Mesodermal cell (in vitro differentiated cells): ENCODE data around the gene DHX15.

Experiments used
- H3K27ac ChIP-seq: 2 replicates; pipeline ENCODE4 v1.7.0; 2013; ENCODE audit warnings: mild to moderate bottlenecking, low read depth, low read length, moderate library complexity; ENCODE audit not compliant: severe bottlenecking
- H3K36me3 ChIP-seq: 2 replicates; pipeline ENCODE4 v1.7.1; 2013; ENCODE audit warnings: mild to moderate bottlenecking, low read length, moderate library complexity; ENCODE audit not compliant: control insufficient read depth, insufficient read depth
- H3K4me1 ChIP-seq: one replicate; pipeline ENCODE4 v1.7.1; 2013; ENCODE audit warnings: mild to moderate bottlenecking, low read length; ENCODE audit not compliant: insufficient read depth, control insufficient read depth, poor library complexity, severe bottlenecking
- H3K4me3 ChIP-seq: 2 replicates; pipeline ENCODE4 v1.7.0; 2013; ENCODE audit warnings: low read length, control low read depth, mild to moderate bottlenecking; ENCODE audit not compliant: insufficient read depth, poor library complexity, severe bottlenecking; ENCODE audit errors: extremely low read depth
- H3K9me3 ChIP-seq: 2 replicates; pipeline ENCODE4 v1.7.1; 2013; ENCODE audit warnings: mild to moderate bottlenecking, low read length, moderate library complexity; ENCODE audit not compliant: control insufficient read depth
- WGBS, 2 experiments: methylation state at CpG; one replicate each; pipeline ENCODE4 v1.1.5; 2013; ENCODE audit warnings: missing lambda C conversion rate in 2 of 2; ENCODE audit not compliant: insufficient coverage in 2 of 2; 5-methylcytosine and 5-hydroxymethylcytosine counted together

DHX15 gene

GRCh38 chr4:24477919-24478318 is 106.4 kb downstream of the DHX15 start:
- Histone ChIP-seq H3K4me1 (no peaks in the 10 kb centered on the region), H3K27ac (no peak overlapping the region), H3K36me3 (no peaks in the 10 kb centered on the region), H3K4me3 (no peak overlapping the region), H3K9me3 (no peaks in the 10 kb centered on the region)
- WGBS, 2 experiments: 66 to 82% methylated on average over 3 to 4 of the region's 5 CpGs
